Fibroblast of the conjunctiva (primary cell): ENCODE measurements around the gene TCP11X1.
"Not testable (repeated sequence)": the region's sequence is repeated elsewhere in the genome, so short reads cannot be mapped to it uniquely, and the experiment has no call there.

Source experiments
- DNase-seq: peaks from one replicate; pipeline ENCODE4 v3.0.0-alpha.2; 2010; ENCODE audit warnings: low read depth

TCP11X1 gene

GRCh38 chrX:102214986-102215385, at the start of gene TCP11X1:
Gene TCP11X1, plus strand, starts transcription at chrX:102215301.
- DNase-seq, result not testable (repeated sequence)

DNA sequence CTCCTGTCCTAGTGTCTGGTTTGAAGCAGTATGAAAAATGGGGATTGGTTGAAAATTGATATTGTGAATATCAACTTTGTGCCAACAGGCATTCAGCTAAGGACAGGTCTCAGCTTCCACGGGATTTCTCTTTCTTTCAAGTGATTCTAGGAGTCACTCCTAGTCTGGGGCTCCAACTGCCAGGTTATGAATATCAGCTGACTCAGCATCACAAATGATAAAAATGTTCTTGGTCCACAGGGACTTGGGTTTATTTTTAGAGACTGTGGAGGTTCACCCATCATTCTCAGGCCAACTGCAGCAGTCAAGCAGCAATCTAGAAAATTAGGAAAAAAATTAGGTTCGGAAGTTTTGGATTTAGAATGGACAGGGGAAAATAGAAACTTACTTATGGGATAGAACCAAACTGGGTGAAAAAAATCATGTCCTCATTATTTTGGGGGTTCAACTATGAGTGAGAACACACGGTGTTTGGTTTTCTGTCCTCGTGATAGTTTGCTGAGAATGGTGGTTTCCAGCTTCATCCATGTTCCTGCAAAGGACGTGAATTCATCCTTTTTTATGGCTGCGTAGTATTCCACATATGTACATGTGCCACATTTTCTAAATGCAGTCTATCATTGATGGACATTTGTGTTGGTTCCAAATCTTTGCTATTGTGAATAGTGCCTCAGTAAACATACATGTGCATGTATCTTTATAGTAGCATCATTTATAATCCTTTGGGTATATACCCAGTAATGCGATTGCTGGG, 29.0 kb upstream of the TCP11X1 start:
- no peak for DNase-seq

- DNase-seq, result not testable (repeated sequence)
These were observed 7.2 kb upstream of the TCP11X1 start for GRCh38 chrX:102207940-102208339.

DNA sequence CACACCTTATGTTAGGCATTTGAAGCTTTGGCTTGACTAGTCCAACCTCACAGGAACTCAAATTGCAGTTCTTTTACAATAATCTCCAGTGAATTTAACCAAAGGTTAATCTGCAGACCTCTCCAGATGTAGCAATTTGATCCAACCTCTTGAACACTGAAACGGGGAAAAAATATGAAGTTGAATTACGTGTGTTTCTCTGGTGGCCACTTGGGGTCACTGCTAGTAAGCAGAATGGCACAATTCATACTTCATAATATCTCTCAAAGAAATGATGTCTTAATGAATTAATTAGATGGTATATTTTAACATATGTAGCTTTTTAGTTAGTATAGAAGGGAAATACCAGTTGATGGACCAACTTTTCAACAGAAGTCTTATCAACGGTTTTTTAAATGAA, 1.4 kb downstream of the TCP11X1 start:
- not testable (repeated sequence) for DNase-seq

GRCh38 chrX:102235678-102236077, 20.6 kb downstream of the TCP11X1 start:
- not testable (repeated sequence) for DNase-seq

- not testable (repeated sequence) for DNase-seq
These were observed 25.2 kb downstream of the TCP11X1 start for GRCh38 chrX:102240265-102240664.

DNA sequence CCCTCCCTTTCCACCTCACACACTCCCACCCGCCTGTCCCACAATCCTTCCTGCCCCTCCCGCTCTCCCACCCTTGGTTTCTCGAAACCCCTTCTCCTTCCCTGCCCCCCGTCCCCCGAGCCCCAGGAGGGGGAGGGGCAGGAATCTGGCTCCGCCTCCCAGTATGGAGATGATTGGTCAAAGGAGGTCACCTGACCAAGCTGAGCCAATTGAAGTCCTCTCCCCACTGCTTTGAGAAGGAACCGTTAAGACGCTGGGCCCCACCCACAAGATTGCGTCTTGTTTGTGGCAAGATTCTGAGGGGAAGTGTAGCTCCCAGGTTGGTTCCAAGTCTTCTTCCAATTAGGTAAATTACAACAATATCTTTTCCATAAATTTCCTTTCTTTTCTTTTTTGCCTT, 31.8 kb downstream of the TCP11X1 start, which contains the start of gene NXF2:
NXF2 (plus strand) TSS at position 275 of the 400 bp plus-strand sequence. CDS start 59,912 bp downstream, outside the sequence.
- not testable (repeated sequence) for DNase-seq

GRCh38 chrX:102272231-102272630, 57.1 kb downstream of the TCP11X1 start:
- not testable (repeated sequence) for DNase-seq
